HL-60 (cell line): ENCODE measurements around the gene KAT6B.

Experiments
- CTCF ChIP-seq: IDR thresholded peaks from one replicate; pipeline ENCODE4 v1.5.1; 2011; ENCODE audit warnings: low read length, control low read depth, inconsistent platforms; ENCODE audit not compliant: insufficient read depth
- GABPA ChIP-seq: IDR thresholded peaks from 2 replicates; pipeline ENCODE4 v1.6.1; 2012; ENCODE audit warnings: low read depth
- POLR2AphosphoS5 ChIP-seq: IDR thresholded peaks from 2 replicates; pipeline ENCODE4 v1.6.1; 2012; ENCODE audit warnings: low read depth

GRCh38 chr10:75029857-75030256 is 203.5 kb downstream of the KAT6B start:
- TF ChIP-seq POLR2AphosphoS5 (no peak), CTCF (no peak), GABPA (no peak)
